GM23338 (cell line): Measurements from ENCODE around the gene TTC28. TPM values are rescaled to one million over a fixed set of nuclear protein-coding genes. Genes with fewer than 3 reads are reported as not detected.

Source experiments
- ATAC-seq: fragments of 200-7000 bp; cut with Tn5 transposase; 3 replicates; pipeline ENCODE4 v1.9.1; 2020
- DNase-seq: peaks from one replicate; pipeline ENCODE4 v3.0.0-alpha.2; 2015; ENCODE audit warnings: low spot score
- H2AFZ ChIP-seq: fragments of 200-600 bp; sonication (generic); 2 replicates; pipeline ENCODE4 v1.8.0; 2016; ENCODE audit warnings: antibody characterized with exemption, mild to moderate bottlenecking, moderate library complexity
- H3F3A ChIP-seq: fragments of 200-600 bp; sonication (generic); replicated peaks from 2 replicates; pipeline ENCODE4 v1.8.0; 2017; ENCODE audit warnings: antibody characterized with exemption, mixed run types, low read depth
- H3K27ac ChIP-seq: fragments of 200-600 bp; sonication (generic); 2 replicates; pipeline ENCODE4 v1.6.1; 2016; ENCODE audit warnings: low read depth
- H3K27me3 ChIP-seq: fragments of 200-600 bp; sonication (generic); 2 replicates; pipeline ENCODE4 v1.8.0; 2016; ENCODE audit warnings: mild to moderate bottlenecking, mixed run types, moderate library complexity; ENCODE audit not compliant: insufficient read depth
- H3K36me3 ChIP-seq: fragments of 200-600 bp; sonication (generic); 2 replicates; pipeline ENCODE4 v1.8.0; 2016; ENCODE audit warnings: mild to moderate bottlenecking; ENCODE audit not compliant: insufficient read depth
- H3K4me1 ChIP-seq: fragments of 200-600 bp; sonication (generic); 2 replicates; pipeline ENCODE4 v1.8.0; 2016; ENCODE audit warnings: mild to moderate bottlenecking, moderate library complexity; ENCODE audit not compliant: insufficient read depth
- H3K4me2 ChIP-seq: fragments of 200-600 bp; sonication (generic); 2 replicates; pipeline ENCODE4 v1.7.1; 2017; ENCODE audit warnings: mixed run types
- H3K4me3 ChIP-seq: fragments of 200-600 bp; sonication (generic); 2 replicates; pipeline ENCODE4 v1.6.1; 2016; ENCODE audit warnings: mixed run types
- H3K79me2 ChIP-seq: fragments of 200-600 bp; sonication (generic); replicated peaks from 2 replicates; pipeline ENCODE4 v1.8.0; 2017; ENCODE audit warnings: mild to moderate bottlenecking; ENCODE audit not compliant: insufficient read depth
- H3K9me2 ChIP-seq: fragments of 200-600 bp; sonication (generic); 2 replicates; pipeline ENCODE4 v1.8.0; 2017; ENCODE audit not compliant: insufficient read depth
- H4K20me1 ChIP-seq: fragments of 200-600 bp; sonication (generic); replicated peaks from 2 replicates; pipeline ENCODE4 v1.8.0; 2017; ENCODE audit warnings: mild to moderate bottlenecking; ENCODE audit not compliant: insufficient read depth
- H3K27ac Mint-ChIP-seq: 2 replicates; pipeline ENCODE4 v1.8.0; 2020; ENCODE audit warnings: inconsistent platforms, mild to moderate bottlenecking, moderate library complexity, mixed read lengths
- H3K27me3 Mint-ChIP-seq: 3 replicates; pipeline ENCODE4 v1.8.0; 2022; ENCODE audit warnings: low read depth, mild to moderate bottlenecking, moderate library complexity, mixed read lengths, inconsistent platforms; ENCODE audit not compliant: insufficient read depth, poor library complexity
- H3K36me3 Mint-ChIP-seq: 3 replicates; pipeline ENCODE4 v1.8.0; 2021; ENCODE audit warnings: low read depth, mild to moderate bottlenecking, inconsistent platforms, moderate library complexity, mixed read lengths
- H3K4me1 Mint-ChIP-seq: 3 replicates; pipeline ENCODE4 v1.8.0; 2020; ENCODE audit warnings: mild to moderate bottlenecking, inconsistent platforms, mixed read lengths
- H3K4me3 Mint-ChIP-seq: 3 replicates; pipeline ENCODE4 v1.8.0; 2021; ENCODE audit warnings: moderate library complexity, mild to moderate bottlenecking, inconsistent platforms, mixed read lengths
- H3K9me3 Mint-ChIP-seq: 3 replicates; pipeline ENCODE4 v1.8.0; 2020; ENCODE audit warnings: moderate library complexity, mild to moderate bottlenecking, inconsistent platforms, mixed read lengths
- CREB1 ChIP-seq: fragments of 250-450 bp; sonication (Bioruptor Pico); IDR thresholded peaks from 2 replicates; pipeline ENCODE4 v1.5.0; 2020; ENCODE audit warnings: low read depth, mild to moderate bottlenecking, moderate library complexity
- ETS1 ChIP-seq: IDR thresholded peaks from 2 replicates; pipeline ENCODE4 v1.6.1; 2016; ENCODE audit warnings: antibody characterized with exemption
- EZH2 ChIP-seq: fragments of 200-600 bp; sonication (generic); IDR thresholded peaks from one replicate; pipeline ENCODE4 v1.8.0; 2017; ENCODE audit warnings: antibody characterized with exemption, mild to moderate bottlenecking, low read depth; ENCODE audit not compliant: unreplicated experiment
- NANOG ChIP-seq: IDR thresholded peaks from 2 replicates; pipeline ENCODE4 v1.6.1; 2016; ENCODE audit warnings: antibody characterized with exemption, borderline replicate concordance
- POLR2AphosphoS5 ChIP-seq: IDR thresholded peaks from 2 replicates; pipeline ENCODE4 v1.6.1; 2016; ENCODE audit warnings: antibody characterized with exemption, low read depth
- ZNF114 ChIP-seq: fragments of 250-450 bp; sonication (Bioruptor Pico); IDR thresholded peaks from 2 replicates; pipeline ENCODE4 v1.5.0; 2020; ENCODE audit warnings: mild to moderate bottlenecking, moderate library complexity
- ZNF331 ChIP-seq: fragments of 250-450 bp; sonication (Bioruptor Pico); IDR thresholded peaks from 2 replicates; pipeline ENCODE4 v1.5.0; 2020; ENCODE audit warnings: low read depth, mild to moderate bottlenecking, moderate library complexity
- ZNF462 ChIP-seq: fragments of 250-450 bp; sonication (Bioruptor Pico); IDR thresholded peaks from 2 replicates; pipeline ENCODE4 v1.5.0; 2020; ENCODE audit warnings: mild to moderate bottlenecking, moderate library complexity
- polyA plus RNA-seq: library from polyadenylated mRNA; unstranded; fragments of >200 nt; fragmentation: Nextera tagmentation; extraction: Ambion mirVana; gene quantifications from 2 replicates; pipeline ENCODE4 v1.2.1, GENCODE V29; 2016
- total RNA-seq: library from RNA; depleted of rRNA; stranded (reverse); fragments of >200 nt; shearing (Covaris generic); gene quantifications from 2 replicates; pipeline ENCODE4 v1.2.3, GENCODE V29; 2014

Gene TTC28
- total and polyA plus RNA-seq, 2 experiments from 2014 or later: 4.5 to 16.1 TPM

DNA sequence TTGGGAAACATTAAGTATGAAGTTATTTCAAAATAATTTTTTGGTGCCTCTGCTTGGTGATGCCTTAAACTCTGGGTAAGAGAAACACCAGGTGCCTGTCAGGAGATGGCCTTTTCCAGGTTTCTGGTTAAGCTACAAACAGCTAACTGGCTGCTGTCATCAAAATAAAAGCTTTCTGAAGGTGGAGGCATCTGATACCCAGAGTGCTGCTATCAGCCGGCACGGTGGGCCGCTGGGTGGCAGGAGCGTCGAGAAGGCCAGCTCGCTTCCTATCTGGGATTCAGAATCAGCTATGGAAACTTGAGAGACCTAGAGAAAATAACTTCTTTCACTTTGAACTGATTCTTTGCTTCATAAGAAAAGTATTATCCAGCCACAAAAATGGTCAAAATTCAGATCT, 679.8 kb downstream of the TTC28 start (continued):
- TF ChIP-seq ZNF462 (CRISPR knock-in tag): no peak
- no peak for TF ChIP-seq ZNF114 (CRISPR knock-in tag)
- TF ChIP-seq ZNF331: no peak
- TF ChIP-seq POLR2AphosphoS5: no peak
- TF ChIP-seq ETS1: no peak
- TF ChIP-seq NANOG: no peak
- no peak for TF ChIP-seq CREB1 (CRISPR knock-in tag)

- Histone ChIP-seq H2AFZ (no peak overlapping the region), H3K36me3 (no peaks in the 10 kb centered on the region; the same call in 1 of the 2 replicates), H3K27me3 (no peaks in the 10 kb centered on the region), H3K4me1 (no peaks in the 10 kb centered on the region), H3K4me2 (no peak overlapping the region), H3K79me2 (no peaks in the 10 kb centered on the region), H3K4me3 (no peak overlapping the region), H3K27ac (no peak overlapping the region), H4K20me1 (peaks cover 4% of the 10 kb centered on the region; the same call in 1 of the 2 replicates), H3F3A (no peaks in the 10 kb centered on the region), H3K9me2 (no peaks in the 10 kb centered on the region)
- DNase-seq (no peak), ATAC-seq (no peak)
- Mint-ChIP-seq H3K27ac (no peak overlapping the region), H3K4me1 (no peaks in the 10 kb centered on the region), H3K4me3 (no peak overlapping the region), H3K27me3 (peaks cover 7% of the 10 kb centered on the region), H3K36me3 (peaks cover 3% of the 10 kb centered on the region; the same call in 2 of the 3 replicates), H3K9me3 (no peaks in the 10 kb centered on the region)
- TF ChIP-seq CREB1 (CRISPR knock-in tag): no peak
- no peak for TF ChIP-seq EZH2
- TF ChIP-seq ZNF114 (CRISPR knock-in tag): no peak
These were observed 680.9 kb downstream of the TTC28 start for GRCh38 chr22:27998511-27999410.
